ENCODE results near the gene GLRX3. TPM values are rescaled to one million over a fixed set of nuclear protein-coding genes. Genes with fewer than 3 reads are reported as not detected.

The GLRX3 gene
- total and polyA plus RNA-seq, 2 of the 13 experiments (the other 11 are each of a cell fraction or from before 2014, with no cell fraction given), result 91.4 to 135 TPM

DNA sequence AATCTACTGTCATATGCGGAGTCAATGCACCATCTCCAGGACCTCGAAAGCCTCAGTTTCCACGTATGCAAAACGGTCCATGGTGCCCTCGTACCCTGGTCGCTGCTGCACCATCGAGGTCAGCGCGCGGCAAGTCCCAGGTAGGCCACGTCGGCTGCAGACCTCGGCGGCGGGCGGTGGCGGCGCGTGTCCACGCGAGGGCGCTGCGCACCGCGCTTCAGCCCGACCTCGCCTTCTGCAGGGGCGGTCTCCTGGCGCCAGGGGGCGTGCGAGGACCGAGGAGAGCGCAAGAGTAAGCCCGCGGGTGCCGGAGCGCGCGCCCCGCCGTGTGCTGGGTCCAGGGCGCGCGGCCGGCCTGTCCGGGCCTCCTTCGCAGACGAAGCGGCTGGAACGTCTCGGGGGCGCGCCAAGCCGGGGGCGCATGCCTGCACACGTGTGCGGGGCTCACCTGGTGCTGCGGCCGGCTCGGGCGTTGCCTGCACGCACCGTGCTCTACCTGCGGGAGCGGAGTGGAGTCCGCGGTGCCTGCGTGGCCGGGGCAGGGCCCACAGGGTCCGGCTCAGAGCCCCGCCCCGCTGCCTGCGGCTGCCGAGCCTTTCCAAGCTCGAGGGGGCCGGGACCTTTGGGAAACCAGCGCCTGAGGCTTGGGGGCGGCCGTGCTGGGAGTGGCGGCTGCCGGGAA, 54.0 kb downstream of the GLRX3 start (continued):
- TF ChIP-seq, protein P1, sequence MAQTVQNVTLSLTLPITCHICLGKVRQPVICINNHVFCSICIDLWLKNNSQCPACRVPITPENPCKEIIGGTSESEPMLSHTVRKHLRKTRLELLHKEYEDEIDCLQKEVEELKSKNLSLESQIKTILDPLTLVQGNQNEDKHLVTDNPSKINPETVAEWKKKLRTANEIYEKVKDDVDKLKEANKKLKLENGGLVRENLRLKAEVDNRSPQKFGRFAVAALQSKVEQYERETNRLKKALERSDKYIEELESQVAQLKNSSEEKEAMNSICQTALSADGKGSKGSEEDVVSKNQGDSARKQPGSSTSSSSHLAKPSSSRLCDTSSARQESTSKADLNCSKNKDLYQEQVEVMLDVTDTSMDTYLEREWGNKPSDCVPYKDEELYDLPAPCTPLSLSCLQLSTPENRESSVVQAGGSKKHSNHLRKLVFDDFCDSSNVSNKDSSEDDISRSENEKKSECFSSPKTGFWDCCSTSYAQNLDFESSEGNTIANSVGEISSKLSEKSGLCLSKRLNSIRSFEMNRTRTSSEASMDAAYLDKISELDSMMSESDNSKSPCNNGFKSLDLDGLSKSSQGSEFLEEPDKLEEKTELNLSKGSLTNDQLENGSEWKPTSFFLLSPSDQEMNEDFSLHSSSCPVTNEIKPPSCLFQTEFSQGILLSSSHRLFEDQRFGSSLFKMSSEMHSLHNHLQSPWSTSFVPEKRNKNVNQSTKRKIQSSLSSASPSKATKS (CRISPR knock-in tag; IDR thresholded peaks at IDR 0.05), result no peak
- TF ChIP-seq, protein P2, sequence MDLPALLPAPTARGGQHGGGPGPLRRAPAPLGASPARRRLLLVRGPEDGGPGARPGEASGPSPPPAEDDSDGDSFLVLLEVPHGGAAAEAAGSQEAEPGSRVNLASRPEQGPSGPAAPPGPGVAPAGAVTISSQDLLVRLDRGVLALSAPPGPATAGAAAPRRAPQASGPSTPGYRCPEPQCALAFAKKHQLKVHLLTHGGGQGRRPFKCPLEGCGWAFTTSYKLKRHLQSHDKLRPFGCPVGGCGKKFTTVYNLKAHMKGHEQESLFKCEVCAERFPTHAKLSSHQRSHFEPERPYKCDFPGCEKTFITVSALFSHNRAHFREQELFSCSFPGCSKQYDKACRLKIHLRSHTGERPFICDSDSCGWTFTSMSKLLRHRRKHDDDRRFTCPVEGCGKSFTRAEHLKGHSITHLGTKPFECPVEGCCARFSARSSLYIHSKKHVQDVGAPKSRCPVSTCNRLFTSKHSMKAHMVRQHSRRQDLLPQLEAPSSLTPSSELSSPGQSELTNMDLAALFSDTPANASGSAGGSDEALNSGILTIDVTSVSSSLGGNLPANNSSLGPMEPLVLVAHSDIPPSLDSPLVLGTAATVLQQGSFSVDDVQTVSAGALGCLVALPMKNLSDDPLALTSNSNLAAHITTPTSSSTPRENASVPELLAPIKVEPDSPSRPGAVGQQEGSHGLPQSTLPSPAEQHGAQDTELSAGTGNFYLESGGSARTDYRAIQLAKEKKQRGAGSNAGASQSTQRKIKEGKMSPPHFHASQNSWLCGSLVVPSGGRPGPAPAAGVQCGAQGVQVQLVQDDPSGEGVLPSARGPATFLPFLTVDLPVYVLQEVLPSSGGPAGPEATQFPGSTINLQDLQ (CRISPR knock-in tag; IDR thresholded peaks at IDR 0.05), result no peak
- TF ChIP-seq RERE (CRISPR knock-in tag; IDR thresholded peaks at IDR 0.05; ENCODE audit: low read depth), result no peak
- TF ChIP-seq CHD4 (IDR thresholded peaks at IDR 0.05; ENCODE audit: borderline replicate concordance, low read length), result no peak
- no peak for TF ChIP-seq CAMTA2 (CRISPR knock-in tag; IDR thresholded peaks at IDR 0.05; ENCODE audit: borderline replicate concordance)
- no peak for TF ChIP-seq FIP1L1 (IDR thresholded peaks at IDR 0.05; ENCODE audit: borderline replicate concordance, insufficient read depth, low read depth, low read length)
- TF ChIP-seq, protein P3, sequence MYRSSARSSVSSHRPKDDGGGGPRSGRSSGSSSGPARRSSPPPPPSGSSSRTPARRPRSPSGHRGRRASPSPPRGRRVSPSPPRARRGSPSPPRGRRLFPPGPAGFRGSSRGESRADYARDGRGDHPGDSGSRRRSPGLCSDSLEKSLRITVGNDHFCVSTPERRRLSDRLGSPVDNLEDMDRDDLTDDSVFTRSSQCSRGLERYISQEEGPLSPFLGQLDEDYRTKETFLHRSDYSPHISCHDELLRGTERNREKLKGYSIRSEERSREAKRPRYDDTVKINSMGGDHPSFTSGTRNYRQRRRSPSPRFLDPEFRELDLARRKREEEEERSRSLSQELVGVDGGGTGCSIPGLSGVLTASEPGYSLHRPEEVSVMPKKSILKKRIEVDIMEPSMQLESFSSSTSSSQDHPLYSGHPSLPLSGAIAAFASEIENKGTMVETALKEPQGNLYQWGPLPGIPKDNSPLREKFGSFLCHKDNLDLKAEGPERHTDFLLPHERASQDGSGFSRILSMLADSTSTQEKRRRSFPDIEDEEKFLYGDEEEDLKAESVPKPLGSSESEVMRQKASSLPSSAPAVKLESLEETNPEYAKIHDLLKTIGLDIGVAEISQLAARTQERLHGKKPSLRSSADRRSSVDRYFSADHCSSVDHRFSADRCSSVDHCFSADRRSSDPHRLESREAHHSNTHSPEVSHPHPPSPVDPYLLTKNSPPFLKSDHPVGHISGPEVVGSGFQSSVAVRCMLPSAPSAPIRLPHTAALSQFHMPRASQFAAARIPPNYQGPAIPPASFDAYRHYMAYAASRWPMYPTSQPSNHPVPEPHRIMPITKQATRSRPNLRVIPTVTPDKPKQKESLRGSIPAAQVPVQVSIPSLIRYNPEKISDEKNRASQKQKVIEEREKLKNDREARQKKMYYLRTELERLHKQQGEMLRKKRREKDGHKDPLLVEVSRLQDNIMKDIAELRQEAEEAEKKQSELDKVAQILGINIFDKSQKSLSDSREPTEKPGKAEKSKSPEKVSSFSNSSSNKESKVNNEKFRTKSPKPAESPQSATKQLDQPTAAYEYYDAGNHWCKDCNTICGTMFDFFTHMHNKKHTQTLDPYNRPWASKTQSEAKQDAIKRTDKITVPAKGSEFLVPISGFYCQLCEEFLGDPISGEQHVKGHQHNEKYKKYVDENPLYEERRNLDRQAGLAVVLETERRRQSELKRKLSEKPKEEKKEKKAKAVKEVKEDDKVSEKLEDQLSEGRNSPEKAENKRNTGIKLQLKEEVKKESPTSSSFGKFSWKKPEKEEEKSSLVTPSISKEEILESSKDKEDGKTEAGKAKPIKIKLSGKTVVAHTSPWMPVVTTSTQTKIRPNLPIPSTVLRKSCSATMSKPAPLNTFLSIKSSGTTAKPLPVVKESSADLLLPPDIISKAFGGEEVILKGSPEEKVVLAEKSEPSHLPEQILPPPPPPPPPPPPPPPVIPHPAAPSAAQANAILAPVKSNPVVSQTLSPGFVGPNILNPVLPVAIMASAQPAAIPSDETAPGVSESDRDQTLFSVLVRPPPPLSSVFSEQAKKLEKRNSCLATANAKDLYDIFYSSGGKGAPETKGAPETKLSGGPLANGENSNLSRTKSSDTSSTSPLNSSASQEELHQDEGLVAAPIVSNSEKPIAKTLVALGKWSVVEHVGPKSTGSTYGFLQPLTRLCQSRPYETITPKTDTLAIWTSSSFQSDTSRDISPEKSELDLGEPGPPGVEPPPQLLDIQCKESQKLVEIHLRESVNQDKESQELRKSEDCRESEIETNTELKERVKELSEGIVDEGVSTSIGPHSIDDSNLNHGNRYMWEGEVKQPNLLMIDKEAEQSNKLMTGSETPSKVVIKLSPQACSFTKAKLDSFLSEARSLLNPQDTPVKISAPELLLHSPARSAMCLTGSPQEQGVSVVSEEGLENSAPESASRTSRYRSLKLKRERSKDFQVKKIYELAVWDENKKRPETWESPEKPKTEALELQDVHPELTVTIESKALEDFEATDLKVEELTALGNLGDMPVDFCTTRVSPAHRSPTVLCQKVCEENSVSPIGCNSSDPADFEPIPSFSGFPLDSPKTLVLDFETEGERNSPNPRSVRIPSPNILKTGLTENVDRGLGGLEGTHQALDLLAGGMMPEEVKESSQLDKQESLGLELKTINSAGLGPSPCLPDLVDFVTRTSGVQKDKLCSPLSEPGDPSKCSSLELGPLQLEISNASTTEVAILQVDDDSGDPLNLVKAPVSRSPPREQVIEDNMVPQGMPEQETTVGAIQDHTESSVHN (CRISPR knock-in tag; IDR thresholded peaks at IDR 0.05), result no peak

Measured in HepG2 (cell line).